GM12875 (cell line): ENCODE results near the gene CDK14.
"Not testable (repeated sequence)": the region's sequence is repeated elsewhere in the genome, so short reads cannot be mapped to it uniquely, and the experiment has no call there.

Experiments
- H3K4me3 ChIP-seq: one replicate; pipeline ENCODE4 v1.5.1; 2011; ENCODE audit warnings: low read depth, low read length, control low read depth
- CTCF ChIP-seq: IDR thresholded peaks from 2 replicates; pipeline ENCODE4 v1.5.1; 2011; ENCODE audit warnings: low read depth, mild to moderate bottlenecking, control low read depth, inconsistent platforms, low read length, moderate library complexity, borderline replicate concordance; ENCODE audit not compliant: insufficient read depth

Gene CDK14

GRCh38 chr7:90760892-90761291 is 164.8 kb downstream of the CDK14 start:
- TF ChIP-seq CTCF = no peak
- H3K4me3 ChIP-seq = no peak overlapping the region

- H3K4me3 ChIP-seq = no peak overlapping the region
- TF ChIP-seq CTCF = no peak
Observed at GRCh38 chr7:90761584-90761983, 165.5 kb downstream of the CDK14 start.

GRCh38 chr7:90763108-90763507 is 167.0 kb downstream of the CDK14 start:
- H3K4me3 ChIP-seq = no peak overlapping the region
- TF ChIP-seq CTCF = no peak

- H3K4me3 ChIP-seq = no peak overlapping the region
- no peak for TF ChIP-seq CTCF
Observed at GRCh38 chr7:90764848-90765570, 168.9 kb downstream of the CDK14 start.

- no peak for TF ChIP-seq CTCF
- H3K4me3 ChIP-seq = no peak overlapping the region
Observed at GRCh38 chr7:90766814-90767564, 170.9 kb downstream of the CDK14 start.

- TF ChIP-seq CTCF = no peak
- H3K4me3 ChIP-seq = no peak overlapping the region
Observed at GRCh38 chr7:90768301-90768700, 172.2 kb downstream of the CDK14 start.

GRCh38 chr7:90769036-90769435 is 172.9 kb downstream of the CDK14 start:
- no peak for TF ChIP-seq CTCF
- H3K4me3 ChIP-seq = no peak overlapping the region

GRCh38 chr7:90769566-90769965 is 173.4 kb downstream of the CDK14 start:
- H3K4me3 ChIP-seq = not testable (repeated sequence)
